SJSA1 (cell line): ENCODE results near the gene EDN1. TPM values are rescaled to one million over a fixed set of nuclear protein-coding genes. Genes with fewer than 3 reads are reported as not detected.
"Not testable (repeated sequence)": the region's sequence is repeated elsewhere in the genome, so short reads cannot be mapped to it uniquely, and the experiment has no call there.

ENCODE experiments used
- DNase-seq, 2 experiments: peaks; one replicate each; pipeline ENCODE4 v3.0.0-alpha.2; 2015 to 2020; ENCODE audit warnings: low spot score in 2 of 2, low read depth in 1 of 2
- H3K27ac ChIP-seq: fragments of 250-450 bp; sonication (Bioruptor Pico); 2 replicates; pipeline ENCODE4 v1.5.1; 2020; ENCODE audit warnings: mild to moderate bottlenecking, moderate library complexity
- H3K27me3 ChIP-seq: fragments of 250-450 bp; sonication (Bioruptor Pico); replicated peaks from 2 replicates; pipeline ENCODE4 v1.5.1; 2020; ENCODE audit warnings: mild to moderate bottlenecking, moderate library complexity
- H3K36me3 ChIP-seq: fragments of 250-450 bp; sonication (Bioruptor Pico); 2 replicates; pipeline ENCODE4 v1.5.1; 2020; ENCODE audit warnings: mild to moderate bottlenecking
- H3K4me1 ChIP-seq: fragments of 250-450 bp; sonication (Bioruptor Pico); replicated peaks from 2 replicates; pipeline ENCODE4 v1.6.1; 2021; ENCODE audit warnings: mild to moderate bottlenecking
- H3K4me3 ChIP-seq: fragments of 250-450 bp; sonication (Bioruptor Pico); 2 replicates; pipeline ENCODE4 v1.5.1; 2020; ENCODE audit warnings: mild to moderate bottlenecking
- H3K9me3 ChIP-seq: fragments of 250-450 bp; sonication (Bioruptor Pico); replicated peaks from 2 replicates; pipeline ENCODE4 v1.5.1; 2020; ENCODE audit warnings: mild to moderate bottlenecking
- total RNA-seq: library from RNA; depleted of rRNA; stranded (reverse); fragments of >200 nt; shearing (Covaris generic); gene quantifications from 2 replicates; pipeline ENCODE4 v1.2.3, GENCODE V29; 2014

Gene EDN1
- total RNA-seq, 1 experiment from 2014 or later: 45.5 TPM

DNA sequence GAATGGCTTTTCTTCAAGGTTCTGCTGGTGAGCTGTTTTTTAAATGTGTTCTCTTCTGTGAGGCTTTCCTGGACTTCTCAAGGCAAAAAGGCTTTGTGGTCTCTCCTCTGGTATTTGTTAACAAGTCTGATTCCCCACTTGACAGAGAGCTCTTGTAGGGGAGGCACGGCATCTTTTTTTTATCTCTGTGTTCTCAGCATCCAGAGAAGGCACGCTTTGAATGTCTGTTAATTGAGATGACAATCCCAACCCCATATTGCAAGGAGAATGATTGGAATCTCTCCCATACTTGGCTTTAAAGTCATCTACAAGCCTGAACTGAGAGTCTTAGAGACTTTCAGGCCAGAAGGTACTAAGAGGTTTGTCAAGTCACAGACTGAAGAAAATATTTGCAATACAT, 22.6 kb downstream of the EDN1 start:
- H3K4me3 ChIP-seq: no peak overlapping the region
- DNase-seq: peak in 1 of 2 experiments; percentile 76
- no peaks in the 10 kb centered on the region for H3K36me3 ChIP-seq
- H3K27ac ChIP-seq: peak overlapping the region; percentile 29; the same call in 1 of the 2 replicates
- peaks cover 31% of the 10 kb centered on the region for H3K4me1 ChIP-seq
- H3K27me3 ChIP-seq: no peaks in the 10 kb centered on the region
- no peaks in the 10 kb centered on the region for H3K9me3 ChIP-seq

DNA sequence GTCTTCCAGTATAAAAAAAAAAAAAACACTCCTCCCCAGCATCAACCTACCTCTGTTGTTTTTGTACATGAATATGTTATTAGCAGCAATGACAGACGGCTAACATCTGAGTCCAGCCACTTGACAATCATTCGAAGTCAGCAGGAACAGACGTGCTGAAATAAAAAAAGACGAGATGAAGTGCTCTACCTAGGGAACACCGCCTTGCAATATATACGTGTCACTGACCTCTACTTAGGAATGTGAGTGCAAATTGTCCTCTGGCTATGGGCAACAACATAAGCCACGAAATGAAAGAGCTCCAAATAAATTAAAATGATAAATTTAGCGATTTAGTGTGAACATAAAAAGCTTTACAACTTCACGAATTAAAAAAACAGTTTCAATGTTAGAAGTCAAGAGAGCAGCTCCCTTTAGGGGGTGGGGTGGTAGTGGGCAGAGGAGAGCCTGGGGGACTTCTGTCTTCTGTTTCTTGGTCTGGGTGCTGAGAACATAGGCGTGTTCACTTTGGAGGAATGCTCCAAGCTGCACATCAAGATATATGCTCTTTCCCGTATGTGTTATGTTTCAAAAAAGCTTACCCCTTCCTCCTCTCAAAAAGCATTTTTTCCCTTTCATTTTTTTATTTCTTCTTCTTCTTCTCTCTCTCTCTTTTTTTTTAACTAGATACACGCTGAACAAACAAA, 23.3 kb downstream of the EDN1 start:
- Histone ChIP-seq H3K36me3 (no peaks in the 10 kb centered on the region), H3K4me1 (peaks cover 31% of the 10 kb centered on the region), H3K27ac (peak overlapping the region; percentile 29; the same call in 1 of the 2 replicates), H3K27me3 (no peaks in the 10 kb centered on the region), H3K4me3 (no peak overlapping the region), H3K9me3 (no peaks in the 10 kb centered on the region)
- DNase-seq: no peak

DNA sequence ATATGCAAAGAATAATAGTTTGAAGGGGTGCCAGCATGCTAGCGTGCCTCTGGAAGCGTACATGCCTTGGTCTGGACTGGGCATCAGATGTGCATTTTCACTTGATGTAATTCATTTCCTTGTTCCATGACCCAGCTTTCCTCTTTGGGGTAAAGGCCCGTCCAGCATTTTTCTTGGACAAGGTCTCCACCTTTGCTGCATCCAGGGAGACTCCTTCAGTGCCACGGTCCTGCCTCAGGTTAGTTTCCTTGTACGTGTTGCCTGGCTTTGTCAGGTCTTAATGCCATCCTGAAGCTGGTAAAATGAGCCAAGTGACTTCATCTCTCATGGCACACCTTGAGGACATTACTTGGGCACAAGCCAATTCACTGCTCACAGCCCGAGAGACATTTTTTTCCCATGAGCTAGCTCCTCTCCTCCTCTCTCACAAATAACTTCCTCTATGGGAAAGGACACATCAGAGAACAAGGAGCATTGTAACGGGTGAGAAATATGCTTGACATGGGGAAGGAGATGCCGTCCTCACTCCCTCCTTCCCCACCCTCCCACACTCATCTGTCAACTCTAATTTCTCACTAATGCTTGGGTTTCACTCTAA, 23.9 kb downstream of the EDN1 start:
- H3K9me3 ChIP-seq: no peaks in the 10 kb centered on the region
- no peak overlapping the region for H3K4me3 ChIP-seq
- H3K36me3 ChIP-seq: no peaks in the 10 kb centered on the region
- H3K27ac ChIP-seq: no peak overlapping the region; the same call in 1 of the 2 replicates
- DNase-seq: peak in 1 of 2 experiments; percentile 49
- peaks cover 31% of the 10 kb centered on the region for H3K4me1 ChIP-seq
- no peaks in the 10 kb centered on the region for H3K27me3 ChIP-seq

DNA sequence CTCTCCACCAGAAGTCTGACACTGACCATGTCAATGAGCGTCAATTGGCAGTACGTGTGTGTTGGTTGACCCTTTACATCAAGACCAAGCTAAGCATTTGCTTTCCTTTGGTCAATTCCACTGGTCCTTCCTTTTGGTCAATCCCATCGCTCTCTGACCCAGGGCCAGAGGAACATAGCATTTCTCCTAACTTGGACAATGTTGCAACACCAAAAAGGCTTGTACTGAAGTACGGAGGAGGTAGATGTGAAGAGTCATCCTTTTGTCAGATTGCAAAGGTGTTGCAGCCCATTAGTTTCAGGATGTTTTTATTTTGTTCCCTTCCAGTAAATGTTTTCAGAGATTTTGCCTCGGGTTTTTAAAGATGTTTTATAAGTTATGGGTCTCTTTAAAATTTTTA, 24.6 kb downstream of the EDN1 start:
- Histone ChIP-seq H3K4me3 (no peak overlapping the region), H3K9me3 (no peaks in the 10 kb centered on the region), H3K27me3 (no peaks in the 10 kb centered on the region), H3K36me3 (no peaks in the 10 kb centered on the region), H3K4me1 (peaks cover 31% of the 10 kb centered on the region), H3K27ac (no peak overlapping the region)
- DNase-seq: no peak

DNA sequence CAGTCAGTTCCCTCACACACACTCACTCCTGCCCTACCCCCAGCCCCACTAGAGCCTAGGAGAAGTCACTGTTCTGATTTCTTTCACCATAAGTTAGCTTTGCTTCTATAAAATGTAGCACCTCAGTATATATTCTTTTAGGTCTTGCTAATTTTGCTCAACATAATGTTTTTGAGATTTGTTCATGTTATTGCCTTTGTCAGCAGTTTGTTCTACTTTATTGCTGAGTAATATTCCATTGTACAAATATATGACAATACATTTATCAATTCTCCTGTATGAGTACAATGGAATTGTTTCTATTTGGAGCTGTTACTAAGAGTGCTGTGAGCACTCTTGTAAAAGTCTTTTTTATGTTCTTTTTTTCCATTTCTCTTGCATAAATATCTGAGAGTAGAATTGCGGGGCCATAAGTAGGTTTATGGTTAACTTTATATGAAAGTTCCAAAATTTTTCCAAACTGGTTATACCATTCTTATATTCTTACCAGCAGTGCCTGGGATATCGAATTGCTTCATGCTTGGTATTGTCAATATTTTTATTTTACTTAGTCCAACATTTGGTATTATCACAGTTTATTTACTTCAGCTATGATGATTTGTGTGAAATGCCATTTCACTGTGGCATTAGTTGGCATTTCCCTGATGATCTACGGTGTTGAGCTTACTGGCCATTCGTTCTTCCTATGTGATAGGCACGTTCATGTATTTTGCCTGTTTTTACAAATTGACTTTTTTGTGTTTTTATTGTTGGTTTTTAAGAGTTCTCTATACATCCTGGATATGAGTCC, 25.3 kb downstream of the EDN1 start:
- no peaks in the 10 kb centered on the region for H3K36me3 ChIP-seq
- no peak overlapping the region for H3K27ac ChIP-seq
- H3K27me3 ChIP-seq: no peaks in the 10 kb centered on the region
- H3K9me3 ChIP-seq: no peaks in the 10 kb centered on the region
- DNase-seq: no peak
- peaks cover 31% of the 10 kb centered on the region for H3K4me1 ChIP-seq
- no peak overlapping the region for H3K4me3 ChIP-seq

DNA sequence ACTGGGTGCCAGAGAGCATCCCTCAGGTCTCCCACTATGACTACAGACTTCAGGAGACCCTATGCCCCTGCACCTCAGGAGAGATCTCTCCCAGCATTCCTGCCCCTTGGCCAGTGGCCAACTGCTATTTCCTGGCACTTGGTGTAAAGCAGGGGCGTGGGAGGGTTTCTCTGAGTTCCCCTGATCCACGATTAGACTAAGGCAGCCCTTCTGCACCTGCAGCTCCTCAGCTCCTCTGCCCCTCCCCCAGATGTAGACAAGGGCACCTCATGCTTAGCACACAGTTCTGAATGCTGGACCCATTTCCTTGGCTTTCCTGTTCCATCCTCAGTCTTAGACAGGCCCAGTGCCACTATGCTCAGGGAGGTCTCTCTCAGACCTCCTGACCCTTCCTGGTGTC, 28.6 kb downstream of the EDN1 start:
- Histone ChIP-seq H3K4me1 (peaks cover 27% of the 10 kb centered on the region), H3K27me3 (no peaks in the 10 kb centered on the region), H3K9me3 (no peaks in the 10 kb centered on the region), H3K4me3 (no peak overlapping the region), H3K27ac (no peak overlapping the region), H3K36me3 (no peaks in the 10 kb centered on the region)
- no peak for DNase-seq

DNA sequence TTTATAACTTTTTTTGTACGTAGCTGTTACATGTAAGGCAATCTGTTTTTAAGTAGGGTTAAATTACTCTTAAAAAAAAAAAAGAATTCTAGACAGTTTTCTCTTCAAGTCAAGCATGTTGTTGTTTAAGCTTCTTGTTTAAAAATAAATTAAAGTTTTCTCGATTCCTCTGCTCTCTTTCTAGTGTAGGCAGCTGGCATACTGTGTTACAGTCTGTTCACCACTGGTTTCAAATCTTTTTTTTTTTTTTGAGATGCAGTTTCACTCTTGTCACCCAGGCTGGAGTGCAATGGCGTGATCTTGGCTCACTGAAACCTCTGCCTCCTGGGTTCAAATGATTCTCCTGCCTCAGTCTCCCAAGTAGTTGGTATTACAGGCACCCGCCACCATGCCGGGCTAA, 29.9 kb downstream of the EDN1 start:
- not testable (repeated sequence) for H3K27ac ChIP-seq, H3K9me3 ChIP-seq, H3K36me3 ChIP-seq, H3K27me3 ChIP-seq, DNase-seq, H3K4me3 ChIP-seq
- peaks cover 28% of the 10 kb centered on the region for H3K4me1 ChIP-seq

DNA sequence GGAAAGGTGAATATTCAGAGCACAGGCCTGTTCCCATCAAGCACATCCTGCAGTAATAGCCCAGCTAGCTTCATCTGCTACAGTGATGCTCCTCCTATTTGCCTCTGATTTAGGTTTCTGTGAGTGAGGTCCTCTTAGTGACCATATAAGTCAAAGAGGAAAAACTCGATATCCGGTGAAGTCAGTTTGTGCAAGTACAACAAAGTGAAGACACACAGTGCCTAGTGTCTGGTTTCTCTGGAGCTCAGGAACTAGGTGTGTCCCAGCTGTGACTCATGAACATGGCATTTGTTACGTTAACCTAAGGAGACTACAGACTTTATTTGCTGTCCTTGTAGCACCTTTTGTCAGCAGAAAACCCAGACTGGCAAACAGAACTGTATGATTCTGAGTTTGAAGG, 33.9 kb downstream of the EDN1 start:
- DNase-seq: peak; percentile 91 to 93
- Histone ChIP-seq H3K27ac (peak overlapping the region; percentile 100), H3K36me3 (no peaks in the 10 kb centered on the region), H3K4me1 (peaks cover 66% of the 10 kb centered on the region), H3K27me3 (no peaks in the 10 kb centered on the region), H3K9me3 (no peaks in the 10 kb centered on the region), H3K4me3 (no peak overlapping the region)

DNA sequence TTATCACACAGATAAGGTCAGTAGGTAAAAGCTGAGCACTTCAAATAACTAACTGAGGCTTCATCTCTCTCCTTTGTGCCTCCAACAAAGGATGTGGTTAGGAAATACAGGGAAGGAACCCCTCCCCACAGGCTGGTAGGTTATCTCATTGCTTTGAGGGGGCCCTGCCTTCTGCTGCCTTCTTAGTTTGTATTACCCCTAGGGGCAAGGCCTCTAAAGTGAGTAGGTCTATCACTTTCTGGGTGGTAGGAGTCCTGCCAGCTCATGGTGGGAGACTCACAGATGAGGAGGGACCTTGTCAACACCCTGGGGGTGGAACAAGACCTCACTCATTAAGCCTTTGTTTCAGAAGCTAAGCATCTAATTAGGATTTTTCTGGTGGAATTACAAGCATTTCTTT, 34.6 kb downstream of the EDN1 start:
- H3K27ac ChIP-seq: peak overlapping the region; percentile 100

DNA sequence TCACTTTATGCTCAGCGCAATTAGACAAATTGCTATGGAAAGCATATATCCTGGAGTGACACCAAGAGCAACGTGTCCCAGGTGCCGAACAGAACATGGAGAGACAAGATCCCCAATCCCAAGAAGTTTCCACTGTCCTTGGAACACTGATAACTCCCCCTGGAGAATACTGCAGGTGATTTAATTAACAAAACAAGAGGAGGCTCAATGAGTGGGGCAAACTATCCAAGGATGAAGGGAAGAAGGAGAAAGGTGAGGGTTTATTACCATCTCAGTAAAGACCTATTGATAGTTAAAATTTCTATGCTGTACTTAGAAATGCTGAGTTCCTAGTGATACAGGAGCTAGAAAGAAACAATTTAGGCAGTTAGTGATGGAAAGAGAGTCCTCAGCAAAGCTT, 35.7 kb downstream of the EDN1 start:
- no peaks in the 10 kb centered on the region for H3K27me3 ChIP-seq
- no peak overlapping the region for H3K4me3 ChIP-seq
- no peaks in the 10 kb centered on the region for H3K36me3 ChIP-seq
- H3K4me1 ChIP-seq: peaks cover 78% of the 10 kb centered on the region
- no peak for DNase-seq
- H3K9me3 ChIP-seq: no peaks in the 10 kb centered on the region
- peak overlapping the region; percentile 100 for H3K27ac ChIP-seq

More for the DNA sequence above, 34.6 kb downstream of the EDN1 start:
- Histone ChIP-seq H3K9me3 (no peaks in the 10 kb centered on the region), H3K4me3 (no peak overlapping the region), H3K4me1 (peaks cover 71% of the 10 kb centered on the region), H3K36me3 (no peaks in the 10 kb centered on the region), H3K27me3 (no peaks in the 10 kb centered on the region)
- peak; percentile 94 to 98 for DNase-seq

DNA sequence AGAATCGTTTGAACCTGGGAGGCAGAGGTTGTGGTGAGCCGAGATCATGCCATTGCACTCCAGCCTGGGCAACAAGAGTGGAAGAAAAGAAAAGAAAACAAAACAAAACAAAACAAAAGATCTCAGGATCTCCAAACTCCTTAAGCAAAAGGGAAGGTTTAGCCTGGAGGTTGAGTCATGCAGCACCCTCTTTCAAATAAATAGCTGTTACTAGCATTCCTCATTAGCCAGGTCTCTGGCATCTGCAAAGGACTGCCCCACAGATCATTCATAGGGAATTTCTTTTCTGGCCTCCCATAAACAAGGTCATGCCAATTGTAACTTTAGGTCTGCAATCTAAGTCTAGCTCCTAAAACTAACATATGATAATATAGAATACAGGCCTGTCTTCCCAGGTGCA, 37.2 kb downstream of the EDN1 start:
- H3K27me3 ChIP-seq: no peaks in the 10 kb centered on the region
- H3K4me1 ChIP-seq: peaks cover 93% of the 10 kb centered on the region
- H3K36me3 ChIP-seq: no peaks in the 10 kb centered on the region
- H3K9me3 ChIP-seq: no peaks in the 10 kb centered on the region
- peak overlapping the region; percentile 82 for H3K27ac ChIP-seq
- DNase-seq: peak; percentile 77 to 90
- no peak overlapping the region for H3K4me3 ChIP-seq

DNA sequence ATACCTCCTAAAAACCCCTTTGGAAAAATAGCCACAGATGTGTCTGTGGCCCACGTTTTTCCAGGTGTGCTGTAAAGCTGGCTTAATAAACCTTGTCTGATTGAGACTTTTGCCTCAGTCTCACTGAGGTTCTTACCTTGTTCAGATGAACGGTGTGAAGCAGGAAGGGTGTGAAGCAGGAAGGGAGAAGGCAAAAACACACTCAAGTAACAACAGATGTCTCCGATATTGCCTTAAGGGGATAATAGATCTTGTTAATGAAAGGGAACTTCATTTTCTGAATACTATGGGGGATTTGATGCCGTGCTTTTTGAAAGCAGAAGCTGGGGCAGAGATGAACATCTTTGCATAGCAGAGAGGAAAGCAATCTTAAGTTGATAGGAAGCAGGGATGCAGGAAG, 37.8 kb downstream of the EDN1 start:
- Histone ChIP-seq H3K36me3 (no peaks in the 10 kb centered on the region), H3K9me3 (no peaks in the 10 kb centered on the region)
- no peak for DNase-seq

DNA sequence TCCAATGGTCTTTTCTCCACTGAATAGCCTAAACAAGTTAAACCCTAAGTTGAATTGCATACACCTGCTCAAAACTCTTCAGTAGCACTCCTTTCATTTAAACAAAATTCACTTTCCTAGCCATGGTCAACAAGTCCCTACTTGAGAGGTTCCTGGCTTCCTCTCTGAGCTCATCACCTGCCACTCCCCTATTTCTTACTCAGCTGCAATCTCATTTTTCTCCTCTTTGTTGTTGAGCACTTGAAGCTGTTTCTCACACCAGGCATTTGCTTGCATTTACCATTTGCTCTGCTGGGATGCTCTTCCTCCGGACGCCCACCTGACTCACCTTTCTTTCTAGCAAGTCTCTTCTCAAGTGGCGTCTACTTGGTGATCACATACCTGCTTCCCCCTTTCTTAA, 38.5 kb downstream of the EDN1 start:
- Histone ChIP-seq H3K27ac (peak overlapping the region; percentile 82), H3K4me1 (peaks cover 83% of the 10 kb centered on the region), H3K36me3 (no peaks in the 10 kb centered on the region), H3K4me3 (no peak overlapping the region), H3K27me3 (no peaks in the 10 kb centered on the region), H3K9me3 (no peaks in the 10 kb centered on the region)
- peak in 1 of 2 experiments; percentile 58 for DNase-seq

More for the DNA sequence above, 37.8 kb downstream of the EDN1 start:
- Histone ChIP-seq H3K27me3 (no peaks in the 10 kb centered on the region), H3K4me3 (no peak overlapping the region), H3K27ac (peak overlapping the region; percentile 82), H3K4me1 (peaks cover 88% of the 10 kb centered on the region)

DNA sequence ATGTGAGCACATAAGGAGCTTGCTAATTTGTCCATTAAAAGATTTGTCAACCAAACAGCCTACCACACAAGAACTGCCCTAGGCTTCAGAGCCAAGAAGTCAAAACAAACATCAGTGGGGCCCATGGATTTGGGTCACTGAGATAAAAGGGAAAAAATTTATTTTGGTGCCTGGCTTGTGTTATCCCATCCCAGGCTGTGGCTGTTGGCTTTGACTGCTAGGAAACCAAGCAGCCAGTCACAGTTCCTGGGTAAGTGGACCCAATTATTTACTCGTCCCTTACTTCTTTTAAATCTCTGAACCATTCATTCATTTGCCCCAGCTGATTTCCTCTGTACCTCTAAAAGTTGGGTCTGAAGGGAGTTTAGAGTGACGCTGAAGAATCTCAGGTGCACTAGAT, 41.3 kb downstream of the EDN1 start:
- no peak overlapping the region for H3K4me3 ChIP-seq
- peak overlapping the region; percentile 79 for H3K27ac ChIP-seq
- H3K9me3 ChIP-seq: no peaks in the 10 kb centered on the region
- H3K36me3 ChIP-seq: no peaks in the 10 kb centered on the region
- DNase-seq: peak in 1 of 2 experiments; percentile 80
- peaks cover 82% of the 10 kb centered on the region for H3K4me1 ChIP-seq
- H3K27me3 ChIP-seq: no peaks in the 10 kb centered on the region
